Measurements from ENCODE around the gene MTUS2. TPM values are rescaled to one million over a fixed set of nuclear protein-coding genes. Genes with fewer than 3 reads are reported as not detected.
A peak's percentile ranks its signal among the peaks of the same experiment; 100 is the strongest.

The MTUS2 gene
- total and polyA plus RNA-seq, 2 donors from 2014 or later: 0.06 to 0.22 TPM

DNA sequence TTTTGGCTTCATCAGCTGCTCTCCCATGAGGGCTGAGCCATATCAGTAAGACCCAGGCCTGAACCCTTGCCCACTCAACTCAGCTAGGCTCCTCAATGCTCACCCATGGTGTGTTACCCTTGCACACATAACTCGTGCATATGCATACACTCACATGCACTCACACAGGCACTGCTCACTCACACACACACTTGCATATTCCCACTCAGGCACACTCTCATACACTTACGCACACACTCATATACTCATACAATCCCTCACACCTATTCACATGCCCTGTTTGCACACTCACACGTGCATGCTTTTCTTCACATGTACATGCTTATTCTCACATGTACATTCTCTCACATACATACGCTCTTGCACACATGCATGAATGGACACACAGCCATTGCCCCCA lies 681.5 kb downstream of the MTUS2 start:
- FAIRE-seq: no peak
- no peaks in the 10 kb centered on the region for H3K36me3 ChIP-seq (ENCODE audit: control insufficient read depth in 2 of 3, insufficient read depth in 3 of 3, low read length in 3 of 3)

DNA sequence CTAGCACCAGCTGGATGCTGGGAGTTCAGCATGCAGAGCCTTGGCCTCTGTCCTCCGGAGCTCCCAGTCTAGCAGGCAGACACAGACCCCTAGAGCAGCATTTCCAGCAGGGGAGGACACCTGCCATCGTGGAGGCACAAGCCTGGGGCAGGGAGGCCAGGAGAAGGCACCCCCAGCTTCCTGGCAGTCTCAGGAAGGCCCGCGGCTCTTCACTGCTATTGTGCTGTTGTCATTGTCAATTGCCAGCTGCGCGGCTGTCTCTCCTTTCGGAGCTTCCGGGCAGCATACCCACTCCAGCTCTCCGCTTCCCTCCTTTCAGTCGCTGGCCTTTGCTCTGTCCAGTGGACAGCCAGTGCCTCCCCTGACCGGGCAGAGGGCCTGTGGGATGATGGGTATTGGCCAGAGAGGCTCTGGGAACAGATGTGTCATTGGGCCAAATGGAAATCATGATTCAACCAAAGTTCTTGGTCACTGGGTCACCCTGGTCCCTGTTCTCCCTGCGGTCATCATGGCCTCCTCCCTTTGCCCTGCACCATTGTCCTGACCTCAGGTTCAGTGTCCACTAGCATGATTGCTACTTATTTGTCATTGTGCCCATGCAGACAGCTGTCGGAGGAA lies 682.4 kb downstream of the MTUS2 start:
- Histone ChIP-seq H3K27ac (ENCODE audit: low read depth in 2 of 2, low read length in 2 of 2) (no peak overlapping the region), H3K36me3 (ENCODE audit: control insufficient read depth in 2 of 3, insufficient read depth in 3 of 3, low read length in 3 of 3) (no peaks in the 10 kb centered on the region), H3K9me3 (ENCODE audit: control insufficient read depth in 2 of 3, insufficient read depth in 1 of 3, low read length in 3 of 3) (no peaks in the 10 kb centered on the region), H3K9ac (ENCODE audit: low read length in 3 of 3) (no peak overlapping the region), H3K4me1 (ENCODE audit: control insufficient read depth in 2 of 3, insufficient read depth in 2 of 3, low read depth in 1 of 3, low read length in 3 of 3) (peaks cover 0 to 6% (median 3%) of the 10 kb centered on the region in 3 donors), H3K27me3 (ENCODE audit: control insufficient read depth, insufficient read depth, low read length) (no peaks in the 10 kb centered on the region), H3K4me3 (ENCODE audit: low read length in 3 of 3) (no peak overlapping the region)
- TF ChIP-seq, protein P1, sequence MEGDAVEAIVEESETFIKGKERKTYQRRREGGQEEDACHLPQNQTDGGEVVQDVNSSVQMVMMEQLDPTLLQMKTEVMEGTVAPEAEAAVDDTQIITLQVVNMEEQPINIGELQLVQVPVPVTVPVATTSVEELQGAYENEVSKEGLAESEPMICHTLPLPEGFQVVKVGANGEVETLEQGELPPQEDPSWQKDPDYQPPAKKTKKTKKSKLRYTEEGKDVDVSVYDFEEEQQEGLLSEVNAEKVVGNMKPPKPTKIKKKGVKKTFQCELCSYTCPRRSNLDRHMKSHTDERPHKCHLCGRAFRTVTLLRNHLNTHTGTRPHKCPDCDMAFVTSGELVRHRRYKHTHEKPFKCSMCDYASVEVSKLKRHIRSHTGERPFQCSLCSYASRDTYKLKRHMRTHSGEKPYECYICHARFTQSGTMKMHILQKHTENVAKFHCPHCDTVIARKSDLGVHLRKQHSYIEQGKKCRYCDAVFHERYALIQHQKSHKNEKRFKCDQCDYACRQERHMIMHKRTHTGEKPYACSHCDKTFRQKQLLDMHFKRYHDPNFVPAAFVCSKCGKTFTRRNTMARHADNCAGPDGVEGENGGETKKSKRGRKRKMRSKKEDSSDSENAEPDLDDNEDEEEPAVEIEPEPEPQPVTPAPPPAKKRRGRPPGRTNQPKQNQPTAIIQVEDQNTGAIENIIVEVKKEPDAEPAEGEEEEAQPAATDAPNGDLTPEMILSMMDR (IDR thresholded peaks at IDR 0.05; ENCODE audit: borderline replicate concordance, extremely low read depth, insufficient read depth): no peak
- FAIRE-seq: no peak
- intact Hi-C loops (cut with DNase I): no loop called here
- DNase-seq: no peak

More for the DNA sequence above, 681.5 kb downstream of the MTUS2 start:
- no peak overlapping the region for H3K27ac ChIP-seq (ENCODE audit: low read depth in 2 of 2, low read length in 2 of 2)
- intact Hi-C loops (cut with DNase I): no loop called here
- DNase-seq: no peak
- no peak overlapping the region for H3K9ac ChIP-seq (ENCODE audit: low read length in 3 of 3)
- H3K9me3 ChIP-seq (ENCODE audit: control insufficient read depth in 2 of 3, insufficient read depth in 1 of 3, low read length in 3 of 3): no peaks in the 10 kb centered on the region
- H3K27me3 ChIP-seq (ENCODE audit: control insufficient read depth, insufficient read depth, low read length): no peaks in the 10 kb centered on the region
- TF ChIP-seq, protein P1 (IDR thresholded peaks at IDR 0.05; ENCODE audit: borderline replicate concordance, extremely low read depth, insufficient read depth): no peak
- no peak overlapping the region for H3K4me3 ChIP-seq (ENCODE audit: low read length in 3 of 3)
- no peaks in the 10 kb centered on the region for H3K4me1 ChIP-seq (ENCODE audit: control insufficient read depth in 2 of 3, insufficient read depth in 2 of 3, low read depth in 1 of 3, low read length in 3 of 3)

DNA sequence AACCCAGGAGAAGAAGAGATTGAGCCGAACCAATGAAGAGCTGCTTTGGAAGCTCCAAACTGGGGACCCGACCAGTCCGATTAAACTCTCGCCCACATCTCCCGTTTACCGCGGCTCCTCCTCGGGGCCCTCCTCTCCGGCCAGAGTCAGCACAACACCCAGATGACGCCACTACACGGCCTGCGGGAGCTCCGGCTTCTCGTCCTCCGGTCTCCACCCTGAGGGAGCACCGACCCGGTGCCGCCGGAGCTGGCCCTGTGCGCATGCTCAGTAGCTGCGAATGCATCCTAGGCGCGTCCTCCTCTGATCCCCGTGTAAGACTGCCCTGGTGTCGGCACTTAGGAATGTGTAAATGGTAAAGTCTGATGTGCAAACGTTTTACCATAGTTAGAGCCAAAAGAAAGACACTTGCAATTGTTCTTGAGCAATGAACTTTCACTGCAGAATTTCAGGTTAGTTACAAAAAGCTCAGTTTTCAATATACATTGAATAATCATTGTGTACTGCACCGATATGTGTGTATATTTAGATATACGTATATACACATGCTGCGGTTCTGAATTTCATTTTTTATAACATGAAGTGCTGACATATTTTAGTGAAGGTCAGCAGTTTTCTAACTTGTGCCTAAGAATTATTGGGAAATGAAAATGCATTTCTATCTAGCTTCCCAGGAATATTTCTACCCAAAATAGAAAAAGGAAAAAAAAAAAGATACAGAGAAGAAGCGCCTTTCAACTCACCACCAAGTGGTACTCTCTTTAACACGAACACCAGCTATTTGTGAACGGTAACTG lies 683.1 kb downstream of the MTUS2 start:
- Histone ChIP-seq H3K27me3 (ENCODE audit: control insufficient read depth, insufficient read depth, low read length) (no peaks in the 10 kb centered on the region), H3K4me3 (ENCODE audit: low read length in 3 of 3) (no peak overlapping the region), H3K27ac (ENCODE audit: low read depth in 2 of 2, low read length in 2 of 2) (no peak overlapping the region), H3K9me3 (ENCODE audit: control insufficient read depth in 2 of 3, insufficient read depth in 1 of 3, low read length in 3 of 3) (no peaks in the 10 kb centered on the region), H3K9ac (ENCODE audit: low read length in 3 of 3) (no peak overlapping the region), H3K4me1 (ENCODE audit: control insufficient read depth in 2 of 3, insufficient read depth in 2 of 3, low read depth in 1 of 3, low read length in 3 of 3) (peaks cover 3 to 8% (median 5%) of the 10 kb centered on the region in 3 donors), H3K36me3 (ENCODE audit: control insufficient read depth in 2 of 3, insufficient read depth in 3 of 3, low read length in 3 of 3) (no peaks in the 10 kb centered on the region)
- TF ChIP-seq, protein P1 (IDR thresholded peaks at IDR 0.05; ENCODE audit: borderline replicate concordance, extremely low read depth, insufficient read depth): no peak
- DNase-seq (peak in 1 of 5 donors; percentile 42), FAIRE-seq (no peak)
- intact Hi-C loops (cut with DNase I): no loop called here

Measured in kidney (tissue), 14 donors.